ENCODE data around the gene SLC25A26.

SLC25A26 gene

DNA sequence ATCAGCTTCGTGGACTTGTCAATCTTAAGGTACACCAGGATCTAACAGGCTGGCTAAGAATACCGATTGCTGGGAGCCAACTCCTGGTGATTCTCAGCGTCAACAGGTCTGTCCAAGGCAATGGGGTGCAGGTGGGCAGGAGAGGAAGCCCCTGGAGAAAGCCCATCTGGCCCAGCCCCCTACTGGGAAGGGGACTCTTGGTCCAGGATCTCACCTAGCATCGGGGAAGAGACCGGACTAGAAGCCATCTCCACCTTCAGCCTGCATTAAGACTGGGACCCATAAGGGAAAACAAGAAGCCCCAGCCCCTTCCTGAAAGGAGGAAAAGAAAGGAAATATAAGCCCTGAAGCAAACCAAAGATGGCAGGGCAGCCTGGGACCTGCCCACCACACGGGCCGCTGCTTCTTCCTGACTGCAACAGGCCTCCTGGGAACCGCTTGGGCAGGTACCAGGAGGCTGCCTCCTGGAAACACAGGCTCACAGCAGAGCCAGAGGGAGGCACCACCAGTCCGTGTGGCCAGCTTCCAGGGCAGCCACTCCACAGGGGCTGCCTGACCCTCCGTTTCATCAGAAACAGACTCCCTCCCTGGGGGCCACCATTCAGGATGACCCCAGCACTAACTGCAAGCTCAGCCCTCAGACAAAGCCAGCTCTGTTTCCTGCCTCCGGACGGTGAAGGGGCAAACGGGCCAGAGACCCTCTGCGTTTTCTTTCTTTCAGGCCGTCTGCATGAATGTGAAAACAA, 179.8 kb downstream of the SLC25A26 start:
- no peak overlapping the region for H3K4me3 ChIP-seq (ENCODE audit: control insufficient read depth, low read depth, low read length)
- TF ChIP-seq, protein P1, sequence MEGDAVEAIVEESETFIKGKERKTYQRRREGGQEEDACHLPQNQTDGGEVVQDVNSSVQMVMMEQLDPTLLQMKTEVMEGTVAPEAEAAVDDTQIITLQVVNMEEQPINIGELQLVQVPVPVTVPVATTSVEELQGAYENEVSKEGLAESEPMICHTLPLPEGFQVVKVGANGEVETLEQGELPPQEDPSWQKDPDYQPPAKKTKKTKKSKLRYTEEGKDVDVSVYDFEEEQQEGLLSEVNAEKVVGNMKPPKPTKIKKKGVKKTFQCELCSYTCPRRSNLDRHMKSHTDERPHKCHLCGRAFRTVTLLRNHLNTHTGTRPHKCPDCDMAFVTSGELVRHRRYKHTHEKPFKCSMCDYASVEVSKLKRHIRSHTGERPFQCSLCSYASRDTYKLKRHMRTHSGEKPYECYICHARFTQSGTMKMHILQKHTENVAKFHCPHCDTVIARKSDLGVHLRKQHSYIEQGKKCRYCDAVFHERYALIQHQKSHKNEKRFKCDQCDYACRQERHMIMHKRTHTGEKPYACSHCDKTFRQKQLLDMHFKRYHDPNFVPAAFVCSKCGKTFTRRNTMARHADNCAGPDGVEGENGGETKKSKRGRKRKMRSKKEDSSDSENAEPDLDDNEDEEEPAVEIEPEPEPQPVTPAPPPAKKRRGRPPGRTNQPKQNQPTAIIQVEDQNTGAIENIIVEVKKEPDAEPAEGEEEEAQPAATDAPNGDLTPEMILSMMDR (IDR thresholded peaks at IDR 0.05; ENCODE audit: control insufficient read depth, insufficient read depth, low read depth, low read length, missing control alignments), result no peak
- DNase-seq (ENCODE audit: low read depth), result no peak

DNA sequence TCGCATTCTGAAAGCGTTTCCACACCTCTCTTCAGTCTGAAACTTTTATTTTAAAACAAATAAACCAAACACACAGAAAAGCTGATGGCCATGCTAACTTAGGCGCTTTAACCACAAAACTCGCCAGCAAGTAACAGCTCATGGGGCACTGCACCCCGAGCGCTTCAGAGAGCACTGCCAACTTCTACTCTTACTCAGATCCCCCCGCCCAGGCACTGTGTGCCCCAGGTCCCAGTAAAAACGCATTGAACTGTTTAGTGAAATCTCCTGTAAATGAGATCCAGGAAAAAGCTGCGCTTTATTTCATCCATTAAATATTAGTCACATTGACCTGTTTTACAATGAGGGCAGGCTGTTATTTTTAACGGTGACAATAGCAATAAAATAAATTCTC, 180.4 kb downstream of the SLC25A26 start:
- no peak overlapping the region for H3K4me3 ChIP-seq (ENCODE audit: control insufficient read depth, low read depth, low read length)
- TF ChIP-seq, protein P1 (IDR thresholded peaks at IDR 0.05; ENCODE audit: control insufficient read depth, insufficient read depth, low read depth, low read length, missing control alignments), result no peak
- DNase-seq (ENCODE audit: low read depth), result no peak

DNA sequence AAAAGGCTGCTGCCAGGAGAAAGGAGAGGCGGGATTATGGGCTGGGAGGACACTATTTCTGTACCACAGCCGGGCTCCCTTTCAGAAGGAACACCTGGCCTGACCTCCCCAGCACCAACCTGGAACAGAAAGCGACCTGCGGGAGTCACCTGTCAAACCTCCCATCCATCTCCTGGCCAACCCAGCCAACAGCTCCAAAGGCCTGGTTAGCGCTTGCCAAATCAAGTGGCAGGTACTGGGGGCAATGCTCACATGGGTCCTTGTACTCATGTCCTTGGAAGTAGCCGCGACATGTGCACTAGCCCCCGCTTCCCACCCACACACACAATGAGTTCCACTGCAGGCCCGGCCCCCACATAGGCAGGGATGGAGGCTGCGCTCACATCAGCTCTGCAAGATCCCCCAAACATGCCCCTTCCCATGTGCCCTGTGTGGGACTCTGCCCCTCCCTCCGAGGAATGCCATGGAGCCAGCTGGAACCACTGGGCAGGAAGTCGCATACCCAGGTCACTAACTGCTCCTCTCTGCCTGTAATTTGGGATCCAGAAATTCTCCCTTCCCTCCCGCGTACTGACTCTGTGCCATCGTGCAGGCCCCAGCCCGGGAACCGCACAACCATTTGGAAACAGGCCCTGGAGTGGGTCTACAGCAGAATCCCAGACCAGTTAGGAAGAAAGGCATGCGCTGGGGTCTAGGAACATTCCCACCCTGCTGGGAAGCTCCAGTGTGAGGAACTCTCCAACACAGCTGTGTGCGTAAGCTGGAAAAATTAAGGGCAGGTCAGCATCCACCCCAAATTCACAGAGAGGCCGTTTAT, 181.1 kb downstream of the SLC25A26 start:
- DNase-seq (ENCODE audit: low read depth), result no peak
- TF ChIP-seq, protein P1 (IDR thresholded peaks at IDR 0.05; ENCODE audit: control insufficient read depth, insufficient read depth, low read depth, low read length, missing control alignments), result no peak
- H3K4me3 ChIP-seq (ENCODE audit: control insufficient read depth, low read depth, low read length), result no peak overlapping the region

DNA sequence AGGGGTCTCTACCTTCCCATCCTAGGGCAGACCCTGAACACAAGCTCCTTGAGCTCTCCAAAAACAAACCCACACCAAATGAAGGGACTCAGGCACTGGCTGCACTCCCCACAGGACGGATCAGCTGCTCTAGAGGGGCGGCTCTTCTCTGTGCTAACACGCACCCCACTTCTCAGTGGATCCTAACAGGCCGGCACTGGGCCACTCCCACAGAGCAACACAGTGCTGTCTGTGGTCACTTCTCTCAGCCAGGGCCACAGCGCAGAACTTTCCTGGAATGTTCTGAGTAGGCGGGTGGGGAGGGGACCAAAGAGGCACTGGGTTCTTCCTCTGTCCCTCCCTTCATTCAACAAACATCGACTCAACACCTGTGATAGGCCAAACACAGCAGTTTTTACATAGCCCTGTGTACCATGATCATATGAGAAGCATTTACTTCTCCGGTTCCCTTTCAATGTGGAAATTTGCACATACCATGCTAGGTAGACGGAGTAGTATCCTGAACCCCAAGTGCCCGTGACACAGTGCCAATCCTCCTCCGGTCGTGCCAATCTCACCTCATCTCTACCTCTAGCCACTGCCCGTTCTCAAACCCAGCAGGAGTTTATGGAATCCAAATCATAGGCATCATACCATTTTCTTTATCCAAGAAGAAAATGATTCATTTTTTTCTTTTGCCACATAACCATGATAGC, 181.9 kb downstream of the SLC25A26 start:
- no peak for DNase-seq (ENCODE audit: low read depth)
- TF ChIP-seq, protein P1 (IDR thresholded peaks at IDR 0.05; ENCODE audit: control insufficient read depth, insufficient read depth, low read depth, low read length, missing control alignments), result no peak
- H3K4me3 ChIP-seq (ENCODE audit: control insufficient read depth, low read depth, low read length), result no peak overlapping the region

DNA sequence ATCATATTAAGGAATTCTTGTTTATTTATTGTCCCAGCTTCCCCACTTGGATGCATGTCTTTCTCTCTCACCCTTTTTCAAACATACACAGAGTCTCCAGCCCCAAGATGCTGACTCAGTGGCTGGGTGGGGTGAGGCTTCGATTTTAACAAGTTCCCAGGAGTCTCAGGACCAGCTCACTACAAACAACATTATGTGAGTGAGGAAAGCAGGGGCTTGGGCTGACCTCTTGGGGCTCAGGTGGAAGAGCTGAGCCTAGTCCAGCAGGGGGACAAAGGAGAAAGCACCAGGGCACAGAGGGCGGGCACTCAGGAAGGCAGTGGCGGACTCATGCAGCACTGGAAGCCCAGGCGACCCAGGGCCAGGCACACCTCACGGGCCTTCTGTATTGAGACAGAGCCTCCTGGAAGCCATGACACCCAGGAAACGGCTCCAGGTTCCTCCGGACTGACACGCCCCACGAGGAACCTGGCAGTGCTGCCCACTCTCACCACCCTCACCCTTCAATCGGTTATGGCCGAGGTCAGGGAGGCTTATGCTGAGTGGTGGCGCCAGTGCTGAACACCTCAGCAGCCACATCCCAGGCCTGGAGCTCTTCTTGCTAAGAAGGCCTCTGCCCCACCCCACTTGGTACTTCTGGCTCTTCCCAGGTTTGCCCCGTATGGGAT, 182.7 kb downstream of the SLC25A26 start:
- no peak overlapping the region for H3K4me3 ChIP-seq (ENCODE audit: control insufficient read depth, low read depth, low read length)
- TF ChIP-seq, protein P1 (IDR thresholded peaks at IDR 0.05; ENCODE audit: control insufficient read depth, insufficient read depth, low read depth, low read length, missing control alignments), result no peak
- no peak for DNase-seq (ENCODE audit: low read depth)

DNA sequence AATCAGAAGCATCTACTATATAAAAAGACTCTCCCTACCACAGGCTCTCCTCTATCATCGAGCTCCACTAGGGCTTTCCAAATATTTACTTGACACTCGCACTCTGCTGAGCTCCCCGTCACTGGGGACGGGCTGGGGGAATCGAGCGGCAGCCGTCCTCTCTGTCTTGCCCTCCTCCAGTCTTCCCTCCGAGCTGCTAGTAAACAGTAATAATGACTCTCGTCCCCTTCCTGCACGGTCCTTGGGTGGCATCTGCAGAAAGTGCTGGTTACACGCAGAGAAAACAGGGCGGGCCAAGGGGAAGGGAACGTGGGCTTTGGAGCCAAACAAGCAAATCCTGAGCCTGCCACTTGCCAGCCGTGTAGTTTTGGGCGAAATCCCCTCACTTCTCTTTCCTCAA, 183.4 kb downstream of the SLC25A26 start:
- no peak for DNase-seq (ENCODE audit: low read depth)
- TF ChIP-seq, protein P1 (IDR thresholded peaks at IDR 0.05; ENCODE audit: control insufficient read depth, insufficient read depth, low read depth, low read length, missing control alignments), result no peak
- no peak overlapping the region for H3K4me3 ChIP-seq (ENCODE audit: control insufficient read depth, low read depth, low read length)

All from AG09309 (cell line).